ENCODE data around the gene SVBP.

- TF ChIP-seq POLR2AphosphoS5 (IDR thresholded peaks at IDR 0.05) (no peak), CTCF (IDR thresholded peaks at IDR 0.05 in 8 of 11, conservative IDR thresholded peaks at IDR 0.05 in 3 of 11) (no peak), POLR2A (IDR thresholded peaks at IDR 0.05) (no peak)
Measured at GRCh38 chr1:42831273-42831672, 14.1 kb upstream of the SVBP start.

Measured in spleen (tissue), 7 donors.